HG02610 (cell line): ENCODE data around the gene CNNM3.

Source experiments
- ATAC-seq: cut with Tn5 transposase; IDR thresholded peaks from one replicate; pipeline ENCODE4 v1.9.1; 2021; ENCODE audit warnings: mild to moderate bottlenecking, moderate library complexity; ENCODE audit not compliant: unreplicated experiment

CNNM3 gene

GRCh38 chr2:96874198-96874831, 58.2 kb downstream of the CNNM3 start:
- ATAC-seq = peak; percentile 65

- no peak for ATAC-seq
These were observed 59.6 kb downstream of the CNNM3 start for GRCh38 chr2:96875498-96876268.

- no peak for ATAC-seq
These were observed 60.4 kb downstream of the CNNM3 start for GRCh38 chr2:96876269-96877041.

- no peak for ATAC-seq
These were observed 61.0 kb downstream of the CNNM3 start for GRCh38 chr2:96877042-96877451.

- no peak for ATAC-seq
These were observed 61.6 kb downstream of the CNNM3 start for GRCh38 chr2:96877631-96878092.

- ATAC-seq = no peak
These were observed 62.1 kb downstream of the CNNM3 start for GRCh38 chr2:96878171-96878570.

- ATAC-seq = no peak
These were observed 62.9 kb downstream of the CNNM3 start for GRCh38 chr2:96878796-96879544.

GRCh38 chr2:96879545-96880040, 63.5 kb downstream of the CNNM3 start:
- no peak for ATAC-seq

GRCh38 chr2:96880891-96881273, 64.8 kb downstream of the CNNM3 start:
- ATAC-seq = no peak

- ATAC-seq = no peak
These were observed 65.5 kb downstream of the CNNM3 start for GRCh38 chr2:96881349-96882195.

- ATAC-seq = no peak
These were observed 66.2 kb downstream of the CNNM3 start for GRCh38 chr2:96882230-96882629.

- ATAC-seq = no peak
These were observed 66.8 kb downstream of the CNNM3 start for GRCh38 chr2:96882906-96883305.

- no peak for ATAC-seq
These were observed 67.2 kb downstream of the CNNM3 start for GRCh38 chr2:96883306-96883705.
